Nephron progenitor cell (in vitro differentiated cells): Measurements from ENCODE around the gene IL17B.

Experiments
- DNase-seq: peaks from one replicate; pipeline ENCODE4 v3.0.0; 2021
- H3K27ac Mint-ChIP-seq: 2 replicates; pipeline ENCODE4 v1.8.0; 2021; ENCODE audit warnings: mild to moderate bottlenecking, moderate library complexity, mixed read lengths
- H3K27me3 Mint-ChIP-seq: 2 replicates; pipeline ENCODE4 v1.8.0; 2021; ENCODE audit warnings: mild to moderate bottlenecking, low read depth, mixed read lengths; ENCODE audit not compliant: poor library complexity
- H3K36me3 Mint-ChIP-seq: 2 replicates; pipeline ENCODE4 v1.8.0; 2021; ENCODE audit warnings: low read depth, mixed read lengths
- H3K4me1 Mint-ChIP-seq: 2 replicates; pipeline ENCODE4 v1.8.0; 2021; ENCODE audit warnings: mixed read lengths
- H3K4me3 Mint-ChIP-seq: 2 replicates; pipeline ENCODE4 v1.8.0; 2021; ENCODE audit warnings: mild to moderate bottlenecking, moderate library complexity, mixed read lengths
- H3K9me3 Mint-ChIP-seq: 2 replicates; pipeline ENCODE4 v1.8.0; 2021; ENCODE audit warnings: mild to moderate bottlenecking, moderate library complexity, mixed read lengths
- CTCF ChIP-seq: fragments of 200-600 bp; sonication (generic); IDR thresholded peaks from 2 replicates; pipeline ENCODE4 v1.5.0; 2021; ENCODE audit warnings: antibody characterized with exemption

IL17B gene

GRCh38 chr5:149341876-149342275 lies 37.2 kb downstream of the IL17B start:
- TF ChIP-seq CTCF, result no peak
- peaks cover 34% of the 10 kb centered on the region for H3K4me1 Mint-ChIP-seq
- H3K4me3 Mint-ChIP-seq, result no peak overlapping the region
- no peak for DNase-seq
- no peak overlapping the region for H3K27ac Mint-ChIP-seq
- no peaks in the 10 kb centered on the region for H3K27me3 Mint-ChIP-seq
- no peaks in the 10 kb centered on the region for H3K36me3 Mint-ChIP-seq
- H3K9me3 Mint-ChIP-seq, result no peaks in the 10 kb centered on the region

GRCh38 chr5:149340920-149341319 lies 38.2 kb downstream of the IL17B start:
- H3K9me3 Mint-ChIP-seq, result no peaks in the 10 kb centered on the region
- no peak overlapping the region for H3K4me3 Mint-ChIP-seq
- DNase-seq, result no peak
- H3K36me3 Mint-ChIP-seq, result no peaks in the 10 kb centered on the region
- H3K4me1 Mint-ChIP-seq, result peaks cover 26% of the 10 kb centered on the region
- no peak for TF ChIP-seq CTCF
- H3K27me3 Mint-ChIP-seq, result no peaks in the 10 kb centered on the region
- no peak overlapping the region for H3K27ac Mint-ChIP-seq

GRCh38 chr5:149338364-149338763 lies 40.7 kb downstream of the IL17B start:
- no peak for DNase-seq
- Mint-ChIP-seq H3K36me3 (no peaks in the 10 kb centered on the region), H3K9me3 (no peaks in the 10 kb centered on the region), H3K27ac (no peak overlapping the region), H3K27me3 (no peaks in the 10 kb centered on the region), H3K4me1 (peaks cover 8% of the 10 kb centered on the region), H3K4me3 (no peak overlapping the region)
- no peak for TF ChIP-seq CTCF

- Mint-ChIP-seq H3K36me3 (no peaks in the 10 kb centered on the region), H3K4me3 (no peak overlapping the region), H3K27me3 (peaks cover under 1% of the 10 kb centered on the region), H3K9me3 (no peaks in the 10 kb centered on the region), H3K27ac (no peak overlapping the region), H3K4me1 (peaks cover 8% of the 10 kb centered on the region)
- TF ChIP-seq CTCF, result no peak
- no peak for DNase-seq
Observed at GRCh38 chr5:149337736-149338135, 41.4 kb downstream of the IL17B start.

GRCh38 chr5:149333711-149334443 lies 45.2 kb downstream of the IL17B start:
- Mint-ChIP-seq H3K9me3 (no peaks in the 10 kb centered on the region), H3K36me3 (no peaks in the 10 kb centered on the region), H3K4me1 (peaks cover 8% of the 10 kb centered on the region), H3K4me3 (no peak overlapping the region), H3K27me3 (peaks cover 5% of the 10 kb centered on the region), H3K27ac (no peak overlapping the region)
- DNase-seq, result no peak
- TF ChIP-seq CTCF, result no peak

- Mint-ChIP-seq H3K36me3 (peaks cover 9% of the 10 kb centered on the region), H3K4me3 (no peak overlapping the region)
Observed at GRCh38 chr5:149328177-149328576, 50.9 kb downstream of the IL17B start.

More at GRCh38 chr5:149328177-149328576, 50.9 kb downstream of the IL17B start:
- H3K4me1 Mint-ChIP-seq, result peaks cover 15% of the 10 kb centered on the region
- TF ChIP-seq CTCF, result no peak
- peaks cover 8% of the 10 kb centered on the region for H3K27me3 Mint-ChIP-seq
- H3K27ac Mint-ChIP-seq, result no peak overlapping the region
- H3K9me3 Mint-ChIP-seq, result no peaks in the 10 kb centered on the region
- DNase-seq, result no peak
